Nephron progenitor cell (in vitro differentiated cells): ENCODE results near the gene NINJ1.

Experiments
- DNase-seq: peaks from one replicate; pipeline ENCODE4 v3.0.0; 2021
- H3K27ac Mint-ChIP-seq: 2 replicates; pipeline ENCODE4 v1.8.0; 2021; ENCODE audit warnings: mild to moderate bottlenecking, moderate library complexity, mixed read lengths
- H3K27me3 Mint-ChIP-seq: 2 replicates; pipeline ENCODE4 v1.8.0; 2021; ENCODE audit warnings: mild to moderate bottlenecking, low read depth, mixed read lengths; ENCODE audit not compliant: poor library complexity
- H3K36me3 Mint-ChIP-seq: 2 replicates; pipeline ENCODE4 v1.8.0; 2021; ENCODE audit warnings: low read depth, mixed read lengths
- H3K4me1 Mint-ChIP-seq: 2 replicates; pipeline ENCODE4 v1.8.0; 2021; ENCODE audit warnings: mixed read lengths
- H3K4me3 Mint-ChIP-seq: 2 replicates; pipeline ENCODE4 v1.8.0; 2021; ENCODE audit warnings: mild to moderate bottlenecking, moderate library complexity, mixed read lengths
- H3K9me3 Mint-ChIP-seq: 2 replicates; pipeline ENCODE4 v1.8.0; 2021; ENCODE audit warnings: mild to moderate bottlenecking, moderate library complexity, mixed read lengths
- CTCF ChIP-seq: fragments of 200-600 bp; sonication (generic); IDR thresholded peaks from 2 replicates; pipeline ENCODE4 v1.5.0; 2021; ENCODE audit warnings: antibody characterized with exemption

The NINJ1 gene

GRCh38 chr9:93132287-93132927 lies 1.6 kb downstream of the NINJ1 start:
- no peak for TF ChIP-seq CTCF
- no peaks in the 10 kb centered on the region for H3K9me3 Mint-ChIP-seq
- H3K4me1 Mint-ChIP-seq: peaks cover 47% of the 10 kb centered on the region
- DNase-seq: no peak
- H3K36me3 Mint-ChIP-seq: no peaks in the 10 kb centered on the region
- peak overlapping the region; percentile 85 for H3K4me3 Mint-ChIP-seq
- peak overlapping the region; percentile 23 for H3K27ac Mint-ChIP-seq
- peaks cover 9% of the 10 kb centered on the region for H3K27me3 Mint-ChIP-seq

- no peak for TF ChIP-seq CTCF
- Mint-ChIP-seq H3K27me3 (peaks cover 9% of the 10 kb centered on the region), H3K9me3 (no peaks in the 10 kb centered on the region), H3K36me3 (no peaks in the 10 kb centered on the region), H3K4me3 (no peak overlapping the region), H3K4me1 (peaks cover 54% of the 10 kb centered on the region), H3K27ac (no peak overlapping the region)
- DNase-seq: no peak
These were observed 2.3 kb downstream of the NINJ1 start for GRCh38 chr9:93131599-93132286.

DNA sequence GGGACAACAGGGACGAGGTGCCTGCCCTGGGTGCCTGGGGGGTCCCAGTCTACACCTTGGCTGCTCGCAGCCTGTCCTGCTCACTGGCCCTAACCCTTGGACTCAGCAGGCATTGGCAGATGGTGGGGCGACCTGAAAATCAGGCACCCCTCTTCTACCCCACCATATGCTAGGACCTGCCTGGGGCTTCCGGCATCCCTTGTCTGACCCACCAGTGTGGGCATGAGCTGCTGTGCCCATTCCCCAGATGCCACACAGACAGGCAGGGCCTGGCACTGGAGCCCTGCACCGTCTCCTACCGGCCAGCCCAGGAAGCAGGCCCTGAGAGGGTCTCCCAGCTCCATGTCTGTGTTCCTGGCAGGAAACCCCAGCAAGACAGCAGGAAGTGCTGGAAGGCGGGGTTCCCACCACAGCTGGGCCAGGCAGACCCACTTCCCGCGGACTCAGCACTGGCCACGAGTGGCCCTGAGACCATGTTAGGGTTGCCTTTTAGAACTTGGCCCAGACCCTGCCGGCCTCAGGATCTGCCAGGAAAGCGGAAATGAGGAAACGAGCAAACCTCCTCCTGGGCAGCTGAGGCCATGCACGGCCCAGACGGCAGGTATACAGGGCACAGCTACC lies 3.1 kb downstream of the NINJ1 start:
- peaks cover 62% of the 10 kb centered on the region for H3K4me1 Mint-ChIP-seq
- H3K9me3 Mint-ChIP-seq: no peaks in the 10 kb centered on the region
- DNase-seq: no peak
- H3K27me3 Mint-ChIP-seq: peaks cover 9% of the 10 kb centered on the region
- no peak for TF ChIP-seq CTCF
- H3K27ac Mint-ChIP-seq: no peak overlapping the region
- no peaks in the 10 kb centered on the region for H3K36me3 Mint-ChIP-seq
- H3K4me3 Mint-ChIP-seq: no peak overlapping the region

- no peak overlapping the region for H3K27ac Mint-ChIP-seq
- H3K27me3 Mint-ChIP-seq: peaks cover 2% of the 10 kb centered on the region
- no peak for DNase-seq
- TF ChIP-seq CTCF: no peak
- no peaks in the 10 kb centered on the region for H3K9me3 Mint-ChIP-seq
- no peak overlapping the region for H3K4me3 Mint-ChIP-seq
- no peaks in the 10 kb centered on the region for H3K36me3 Mint-ChIP-seq
- peaks cover 61% of the 10 kb centered on the region for H3K4me1 Mint-ChIP-seq
These were observed 4.2 kb downstream of the NINJ1 start for GRCh38 chr9:93129691-93130500.

GRCh38 chr9:93129286-93129685 lies 4.8 kb downstream of the NINJ1 start:
- no peak for TF ChIP-seq CTCF
- Mint-ChIP-seq H3K9me3 (no peaks in the 10 kb centered on the region), H3K27ac (no peak overlapping the region), H3K27me3 (no peaks in the 10 kb centered on the region), H3K36me3 (no peaks in the 10 kb centered on the region), H3K4me3 (no peak overlapping the region), H3K4me1 (peaks cover 56% of the 10 kb centered on the region)
- DNase-seq: no peak
